ENCODE data around the gene FBXW11.

FBXW11 gene

GRCh38 chr5:171861381-171861780 lies 145.1 kb downstream of the FBXW11 start:
- no peak for DNase-seq

GRCh38 chr5:171858303-171858702 lies 148.1 kb downstream of the FBXW11 start:
- no peak for DNase-seq

- no peak for DNase-seq
These were observed 149.0 kb downstream of the FBXW11 start for GRCh38 chr5:171857489-171857876.

GRCh38 chr5:171855798-171856763 lies 150.4 kb downstream of the FBXW11 start:
- DNase-seq, result no peak

- no peak for DNase-seq
These were observed 151.2 kb downstream of the FBXW11 start for GRCh38 chr5:171855265-171855664.

GRCh38 chr5:171852255-171852681 lies 154.2 kb downstream of the FBXW11 start:
- peak; percentile 55 to 59 for DNase-seq

- DNase-seq, result no peak
These were observed 155.2 kb downstream of the FBXW11 start for GRCh38 chr5:171851251-171851650.

- no peak for DNase-seq
These were observed 156.0 kb downstream of the FBXW11 start for GRCh38 chr5:171850324-171850947.

GRCh38 chr5:171849585-171850323 lies 156.7 kb downstream of the FBXW11 start:
- no peak for DNase-seq

- no peak for DNase-seq
These were observed 157.4 kb downstream of the FBXW11 start for GRCh38 chr5:171848911-171849520.

- DNase-seq, result no peak
These were observed 158.0 kb downstream of the FBXW11 start for GRCh38 chr5:171848486-171848885.

GRCh38 chr5:171848006-171848405 lies 158.4 kb downstream of the FBXW11 start:
- no peak for DNase-seq

GRCh38 chr5:171847026-171847425 lies 159.4 kb downstream of the FBXW11 start:
- no peak for DNase-seq

GRCh38 chr5:171846323-171846722 lies 160.1 kb downstream of the FBXW11 start:
- no peak for DNase-seq

GRCh38 chr5:171845857-171846256 lies 160.6 kb downstream of the FBXW11 start:
- no peak for DNase-seq

GRCh38 chr5:171845040-171845630 lies 161.3 kb downstream of the FBXW11 start:
- DNase-seq, result no peak

GRCh38 chr5:171842777-171843328 lies 163.6 kb downstream of the FBXW11 start:
- no peak for DNase-seq

GRCh38 chr5:171841984-171842776 lies 164.3 kb downstream of the FBXW11 start:
- DNase-seq, result peak in 1 of 2 donors; percentile 12

- DNase-seq, result peak; percentile 24 to 38
These were observed 165.5 kb downstream of the FBXW11 start for GRCh38 chr5:171840711-171841522.

- no peak for DNase-seq
These were observed 166.4 kb downstream of the FBXW11 start for GRCh38 chr5:171840066-171840465.
